ENCODE measurements around the gene GLMP. TPM values are rescaled to one million over a fixed set of nuclear protein-coding genes. Genes with fewer than 3 reads are reported as not detected.

GLMP gene
- total RNA-seq, 1 experiment from 2014 or later = 29.2 TPM

DNA sequence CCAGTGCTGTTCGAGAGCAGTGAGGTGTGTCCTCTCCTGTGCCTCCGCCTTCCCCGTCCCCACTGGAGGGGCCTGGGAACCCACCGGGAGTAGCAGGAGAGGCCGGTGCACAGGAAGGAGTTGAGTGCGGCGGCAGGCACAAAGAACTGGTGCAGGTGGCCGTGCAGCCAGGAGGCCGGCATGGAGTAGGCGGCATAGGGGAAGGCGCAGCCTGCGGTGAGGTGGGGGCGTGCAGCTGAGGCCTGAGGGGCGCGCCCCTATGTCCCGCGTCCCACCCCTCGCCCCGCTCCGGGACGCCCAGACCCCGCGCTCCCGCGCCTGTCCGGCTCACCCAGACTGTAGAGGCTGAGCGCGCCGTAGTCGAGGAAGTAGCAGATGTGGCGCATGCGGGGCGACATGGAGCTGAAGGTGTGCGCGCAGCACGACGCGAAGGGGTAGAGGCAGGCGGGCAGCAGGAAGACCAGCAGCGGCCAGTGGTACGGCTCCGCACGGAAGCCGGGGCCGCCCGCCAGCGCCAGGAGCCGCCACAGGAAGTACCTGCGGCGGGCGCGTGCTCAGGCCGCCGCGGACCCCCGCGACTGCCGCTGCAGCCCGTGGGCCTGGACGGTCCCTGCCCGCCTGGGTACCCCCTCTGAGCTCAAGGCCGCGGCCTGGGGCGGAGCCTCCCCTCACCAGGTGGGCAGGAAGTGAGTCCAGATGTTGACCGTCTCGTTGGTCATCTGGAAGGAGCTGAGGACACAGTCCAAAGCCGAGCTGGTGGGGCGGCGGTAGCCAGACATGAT, 49.8 kb downstream of the GLMP start:
- DNase-seq = no peak
- Histone ChIP-seq H3K9me3 (ENCODE audit: insufficient read depth, low read depth) (no peaks in the 10 kb centered on the region), H3K4me3 (no peak overlapping the region), H3K27ac (no peak overlapping the region), H3K79me2 (ENCODE audit: low read depth) (no peaks in the 10 kb centered on the region), H3K4me1 (replicated peaks; ENCODE audit: insufficient read depth) (no peaks in the 10 kb centered on the region), H3K9me2 (ENCODE audit: insufficient read depth) (no peaks in the 10 kb centered on the region), H4K20me1 (ENCODE audit: insufficient read depth) (no peaks in the 10 kb centered on the region; the same call in 1 of the 2 replicates), H3K4me2 (no peak overlapping the region), H3K27me3 (ENCODE audit: insufficient read depth, low read depth) (no peaks in the 10 kb centered on the region), H3F3A (ENCODE audit: insufficient read depth, low read depth) (peaks cover 21% of the 10 kb centered on the region; the same call in 1 of the 2 replicates), H3K36me3 (ENCODE audit: low read depth) (0 out of 2 replicates have a peak, but pooled peaks cover 4% of the 10 kb centered on the region), H2AFZ (no peak overlapping the region)
- TF ChIP-seq EZH2 (IDR thresholded peaks at IDR 0.05; ENCODE audit: low read depth) = no peak
- TF ChIP-seq, protein P1, sequence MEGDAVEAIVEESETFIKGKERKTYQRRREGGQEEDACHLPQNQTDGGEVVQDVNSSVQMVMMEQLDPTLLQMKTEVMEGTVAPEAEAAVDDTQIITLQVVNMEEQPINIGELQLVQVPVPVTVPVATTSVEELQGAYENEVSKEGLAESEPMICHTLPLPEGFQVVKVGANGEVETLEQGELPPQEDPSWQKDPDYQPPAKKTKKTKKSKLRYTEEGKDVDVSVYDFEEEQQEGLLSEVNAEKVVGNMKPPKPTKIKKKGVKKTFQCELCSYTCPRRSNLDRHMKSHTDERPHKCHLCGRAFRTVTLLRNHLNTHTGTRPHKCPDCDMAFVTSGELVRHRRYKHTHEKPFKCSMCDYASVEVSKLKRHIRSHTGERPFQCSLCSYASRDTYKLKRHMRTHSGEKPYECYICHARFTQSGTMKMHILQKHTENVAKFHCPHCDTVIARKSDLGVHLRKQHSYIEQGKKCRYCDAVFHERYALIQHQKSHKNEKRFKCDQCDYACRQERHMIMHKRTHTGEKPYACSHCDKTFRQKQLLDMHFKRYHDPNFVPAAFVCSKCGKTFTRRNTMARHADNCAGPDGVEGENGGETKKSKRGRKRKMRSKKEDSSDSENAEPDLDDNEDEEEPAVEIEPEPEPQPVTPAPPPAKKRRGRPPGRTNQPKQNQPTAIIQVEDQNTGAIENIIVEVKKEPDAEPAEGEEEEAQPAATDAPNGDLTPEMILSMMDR (conservative IDR thresholded peaks at IDR 0.05) = no peak
- intact Hi-C loops (cut with micrococcal nuclease; ENCODE audit: unreplicated experiment) = no loop called here
- ChIA-PET POLR2A (ENCODE audit: unreplicated experiment) (no interaction called here), CTCF (no interaction called here)
- BruUV-seq (replicated peaks) = no TSS peak

- POLR2A ChIA-PET (ENCODE audit: unreplicated experiment) = no interaction called here
- no peaks in the 10 kb centered on the region for H3K79me2 ChIP-seq (ENCODE audit: low read depth)
- no peaks in the 10 kb centered on the region for H3K27me3 ChIP-seq (ENCODE audit: insufficient read depth, low read depth)
- no peak for TF ChIP-seq EZH2 (IDR thresholded peaks at IDR 0.05; ENCODE audit: low read depth)
- TF ChIP-seq, protein P1 (conservative IDR thresholded peaks at IDR 0.05) = no peak
- peaks cover 21% of the 10 kb centered on the region; the same call in 1 of the 2 replicates for H3F3A ChIP-seq (ENCODE audit: insufficient read depth, low read depth)
- no peak overlapping the region for H3K27ac ChIP-seq
- no peaks in the 10 kb centered on the region for H3K9me2 ChIP-seq (ENCODE audit: insufficient read depth)
- no peak overlapping the region for H3K4me2 ChIP-seq
- H3K4me1 ChIP-seq (replicated peaks; ENCODE audit: insufficient read depth) = no peaks in the 10 kb centered on the region
- no peak overlapping the region for H3K4me3 ChIP-seq
- DNase-seq = no peak
- H4K20me1 ChIP-seq (ENCODE audit: insufficient read depth) = no peaks in the 10 kb centered on the region; the same call in 1 of the 2 replicates
- intact Hi-C loops (cut with micrococcal nuclease; ENCODE audit: unreplicated experiment) = no loop called here
- BruUV-seq (replicated peaks) = no TSS peak
- no peaks in the 10 kb centered on the region for H3K36me3 ChIP-seq (ENCODE audit: low read depth)
- CTCF ChIA-PET = no interaction called here
- H2AFZ ChIP-seq = no peak overlapping the region
- H3K9me3 ChIP-seq (ENCODE audit: insufficient read depth, low read depth) = no peaks in the 10 kb centered on the region
These were observed 50.8 kb downstream of the GLMP start for GRCh38 chr1:156244712-156245111.

GRCh38 chr1:156244126-156244525, 51.4 kb downstream of the GLMP start:
- H3K4me2 ChIP-seq = no peak overlapping the region
- H3F3A ChIP-seq (ENCODE audit: insufficient read depth, low read depth) = peaks cover 21% of the 10 kb centered on the region; the same call in 1 of the 2 replicates
- no TSS peak for BruUV-seq (replicated peaks)
- ChIA-PET POLR2A (ENCODE audit: unreplicated experiment) (no interaction called here), CTCF (no interaction called here)
- no peaks in the 10 kb centered on the region; the same call in 1 of the 2 replicates for H4K20me1 ChIP-seq (ENCODE audit: insufficient read depth)
- no peaks in the 10 kb centered on the region for H3K79me2 ChIP-seq (ENCODE audit: low read depth)
- intact Hi-C loops (cut with micrococcal nuclease; ENCODE audit: unreplicated experiment) = no loop called here
- TF ChIP-seq, protein P1 (conservative IDR thresholded peaks at IDR 0.05) = no peak
- TF ChIP-seq EZH2 (IDR thresholded peaks at IDR 0.05; ENCODE audit: low read depth) = no peak
- no peak overlapping the region for H3K4me3 ChIP-seq
- H3K9me2 ChIP-seq (ENCODE audit: insufficient read depth) = no peaks in the 10 kb centered on the region
- no peak for DNase-seq
- no peak overlapping the region for H2AFZ ChIP-seq
- no peak overlapping the region for H3K27ac ChIP-seq
- no peaks in the 10 kb centered on the region for H3K36me3 ChIP-seq (ENCODE audit: low read depth)
- H3K27me3 ChIP-seq (ENCODE audit: insufficient read depth, low read depth) = no peaks in the 10 kb centered on the region
- H3K4me1 ChIP-seq (replicated peaks; ENCODE audit: insufficient read depth) = no peaks in the 10 kb centered on the region
- no peaks in the 10 kb centered on the region for H3K9me3 ChIP-seq (ENCODE audit: insufficient read depth, low read depth)
